Stimulated activated CD4-positive, alpha-beta T cell treated with anti-CD3 and anti-CD28 coated beads, Interleukin-4, amount 100 ng/mL, for 48 hours (primary cell): ENCODE data around the gene P4HA2.
"Not testable (repeated sequence)": the region's sequence is repeated elsewhere in the genome, so short reads cannot be mapped to it uniquely, and the experiment has no call there.

ENCODE experiments used
- DNase-seq, 2 donors: peaks; one replicate each; pipeline ENCODE4 v3.0.0-alpha.2; 2020; ENCODE audit warnings: low read depth in 2 of 2

P4HA2 gene

DNA sequence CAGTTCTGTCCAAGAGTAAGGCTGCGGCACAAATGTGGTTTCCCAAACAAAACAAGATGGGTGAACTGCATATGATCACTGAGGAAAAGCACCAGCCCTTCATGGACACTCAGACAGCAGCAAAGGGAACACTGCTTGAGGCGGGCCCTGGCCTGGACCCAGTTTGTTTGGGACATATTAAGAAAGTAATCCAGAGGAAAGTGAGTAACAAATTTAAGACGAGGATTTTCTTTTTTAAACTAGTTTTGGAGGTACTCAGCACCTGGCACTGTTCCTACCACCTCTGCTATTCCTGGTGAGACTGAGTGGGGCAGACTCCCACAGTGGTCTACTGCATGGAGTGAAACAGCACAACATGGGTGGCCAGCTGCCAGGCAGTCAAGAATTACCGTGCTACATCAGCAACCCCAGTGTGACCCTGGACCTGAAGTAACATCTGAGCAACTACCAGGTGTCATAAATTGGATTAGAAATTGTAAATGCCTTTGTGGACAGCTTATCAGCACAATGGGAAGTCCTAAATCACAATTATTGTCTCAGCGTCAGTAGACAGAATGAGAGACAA, 28.5 kb downstream of the P4HA2 start:
- DNase-seq: no peak

- no peak for DNase-seq
Measured at GRCh38 chr5:132198571-132198970, 29.1 kb downstream of the P4HA2 start.

DNA sequence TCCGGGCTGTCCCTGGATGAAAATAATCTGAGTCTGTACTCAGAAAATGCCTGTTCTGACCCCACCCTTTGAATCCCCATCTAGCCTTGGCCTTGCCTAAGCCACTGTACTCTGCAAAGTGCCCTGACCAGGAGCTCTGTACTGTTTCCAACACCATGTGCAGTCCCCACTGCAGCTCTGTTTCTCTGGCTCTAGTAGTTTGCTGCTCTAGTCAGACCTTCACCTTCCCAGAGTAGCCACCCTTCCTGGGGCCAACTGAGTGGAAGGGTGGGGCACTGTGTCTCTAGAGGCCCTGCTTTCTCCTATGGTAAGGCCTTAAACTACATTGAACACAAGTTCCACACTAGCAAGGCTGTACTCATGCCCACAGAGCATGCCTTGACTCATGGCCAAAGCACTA, 31.9 kb downstream of the P4HA2 start:
- DNase-seq: no peak

DNA sequence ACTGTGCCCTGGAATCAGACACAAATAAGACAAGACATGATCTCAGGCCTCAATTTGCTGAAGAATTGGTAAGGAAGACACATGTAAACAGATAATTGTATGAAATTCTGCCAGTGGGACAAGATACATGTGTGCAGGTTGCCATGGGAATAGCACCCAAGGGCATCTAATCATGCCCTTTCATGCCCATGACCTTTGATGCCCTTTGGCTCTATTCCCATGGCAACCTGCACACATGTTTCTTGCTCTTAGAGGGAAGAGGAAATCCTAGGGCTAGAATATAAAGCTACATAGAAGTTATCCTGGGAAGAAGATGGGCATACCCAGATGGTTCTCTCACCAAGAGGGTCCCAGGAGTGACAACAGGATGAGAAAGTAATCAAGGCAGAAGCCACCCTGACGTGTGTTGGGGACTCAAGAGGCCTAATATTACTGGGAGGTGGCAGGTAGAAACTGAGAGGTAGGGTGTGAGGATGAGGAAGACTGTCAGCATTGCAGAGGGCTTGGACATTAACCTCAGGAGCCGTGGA, 34.4 kb downstream of the P4HA2 start:
- no peak for DNase-seq

- no peak for DNase-seq
Measured at GRCh38 chr5:132190161-132190817, 37.4 kb downstream of the P4HA2 start.

DNA sequence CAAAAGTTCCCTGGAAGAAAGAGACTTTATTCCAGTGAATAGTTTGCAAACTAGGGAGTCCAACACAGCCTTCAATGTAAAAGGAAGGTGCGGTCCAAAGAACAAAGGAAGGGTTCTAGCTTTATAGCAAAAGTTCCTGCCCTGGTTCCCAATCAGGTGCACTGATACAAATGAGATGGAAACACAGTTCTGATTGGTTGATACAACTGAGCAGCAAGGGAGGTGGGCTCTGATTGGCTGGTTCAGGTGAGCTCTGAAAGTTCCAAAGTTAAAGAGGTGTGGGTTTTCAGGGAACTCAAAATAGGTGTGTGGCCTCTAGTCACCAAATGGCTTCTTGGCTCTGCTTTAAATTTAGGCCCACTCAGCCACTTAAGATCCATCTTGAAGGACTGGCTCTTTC, 43.1 kb downstream of the P4HA2 start:
- no peak for DNase-seq

- no peak for DNase-seq
Measured at GRCh38 chr5:132183723-132184122, 43.9 kb downstream of the P4HA2 start.

- DNase-seq: no peak
Measured at GRCh38 chr5:132182359-132183040, 45.2 kb downstream of the P4HA2 start.

DNA sequence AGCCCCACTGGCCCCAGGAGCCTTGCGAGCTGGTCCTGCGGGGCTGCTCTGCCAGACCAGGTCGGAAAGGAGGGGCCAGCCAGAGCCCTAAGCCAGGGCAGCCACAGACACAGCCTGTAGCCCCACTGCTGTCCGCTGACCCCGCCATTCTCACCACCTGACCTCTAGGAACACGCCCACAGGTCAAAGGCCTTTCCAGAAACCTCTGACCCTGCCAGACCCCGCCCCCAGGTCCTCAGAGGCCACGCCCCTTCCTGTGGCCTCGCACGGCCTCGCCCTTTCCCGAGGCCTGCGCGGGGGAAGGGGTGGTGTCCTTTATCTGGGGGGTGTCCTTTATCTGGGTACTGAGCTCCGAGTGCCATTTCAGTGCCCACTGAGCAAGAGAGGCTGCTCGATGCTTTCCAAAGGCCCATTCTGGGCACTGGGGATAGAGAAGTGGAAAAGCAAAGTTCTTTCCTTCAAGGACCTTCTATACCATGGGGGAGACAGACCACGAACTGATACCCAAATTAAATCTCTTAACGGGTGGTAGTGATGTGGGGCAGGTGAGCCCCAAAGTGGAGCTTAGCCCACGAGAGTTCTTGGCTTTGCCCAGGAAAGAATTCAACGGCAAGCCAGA, 46.5 kb downstream of the P4HA2 start:
- DNase-seq: no peak

- no peak for DNase-seq
Measured at GRCh38 chr5:132180134-132180745, 47.4 kb downstream of the P4HA2 start.

- DNase-seq: no peak
Measured at GRCh38 chr5:132179405-132179804, 48.2 kb downstream of the P4HA2 start.

- no peak for DNase-seq
Measured at GRCh38 chr5:132177691-132178149, 49.9 kb downstream of the P4HA2 start.

DNA sequence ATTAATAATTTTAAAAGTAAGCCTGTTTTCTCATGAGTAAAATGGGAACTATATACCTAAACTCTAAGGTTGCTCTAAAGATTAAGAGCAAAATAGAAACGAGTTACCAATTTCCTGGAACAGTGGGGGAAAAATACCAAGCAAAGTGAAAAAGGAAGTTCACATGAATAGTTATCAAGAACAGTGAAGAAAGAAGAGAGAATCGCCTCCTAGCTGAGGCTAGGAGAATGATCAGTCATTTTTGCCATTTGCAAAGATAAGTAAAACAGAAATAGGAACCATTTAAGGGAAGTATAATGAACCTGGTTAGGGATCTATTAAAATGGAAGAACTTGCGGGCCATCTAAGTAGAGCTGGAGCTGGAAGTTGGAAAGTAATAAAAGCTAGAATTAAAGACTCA, 50.7 kb downstream of the P4HA2 start:
- no peak for DNase-seq

GRCh38 chr5:132176521-132176945, 51.1 kb downstream of the P4HA2 start:
- DNase-seq: peak in 1 of 2 donors; percentile 8

DNA sequence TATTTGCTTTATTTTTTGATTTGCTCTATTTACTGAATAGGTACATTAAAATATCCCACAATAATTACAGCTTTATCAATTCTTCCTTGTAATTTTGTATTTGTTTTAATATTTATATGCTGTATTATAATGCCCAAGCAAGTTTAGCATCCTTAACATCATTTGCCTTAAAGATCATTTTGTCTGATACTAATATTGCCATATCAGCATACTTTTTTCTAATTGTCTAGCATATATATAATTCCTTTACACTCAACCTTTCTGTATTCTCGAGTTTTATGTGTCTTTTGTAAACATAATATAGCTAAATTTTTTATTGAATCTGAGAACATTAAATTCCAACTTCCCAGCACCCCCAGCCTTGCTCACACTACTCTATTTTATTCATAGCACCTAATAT, 64.7 kb downstream of the P4HA2 start:
- no peak for DNase-seq

- DNase-seq: not testable (repeated sequence)
Measured at GRCh38 chr5:132161574-132162326, 65.9 kb downstream of the P4HA2 start.

- no peak for DNase-seq
Measured at GRCh38 chr5:132156413-132156812, 71.2 kb downstream of the P4HA2 start.

GRCh38 chr5:132150565-132150964, 77.1 kb downstream of the P4HA2 start:
- DNase-seq: no peak

GRCh38 chr5:132147663-132148062, 80.0 kb downstream of the P4HA2 start:
- no peak for DNase-seq

DNA sequence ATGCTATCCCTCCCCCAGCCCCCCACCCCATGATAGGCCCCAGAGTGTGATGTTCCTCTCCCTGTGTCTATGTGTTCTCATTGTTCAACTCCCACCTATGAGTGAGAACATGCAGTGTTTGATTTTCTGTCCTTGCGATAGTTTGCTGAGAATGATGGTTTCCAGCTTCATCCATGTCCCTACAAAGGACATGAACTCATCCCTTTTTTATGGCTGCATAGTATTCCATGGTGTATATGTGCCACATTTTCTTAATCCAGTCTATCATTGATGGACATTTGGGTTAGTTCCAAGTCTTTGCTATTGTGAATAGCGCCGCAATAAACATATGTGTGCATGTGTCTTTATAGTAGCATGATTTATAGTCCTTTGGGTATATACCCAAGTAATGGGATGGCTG, 82.3 kb downstream of the P4HA2 start:
- DNase-seq: not testable (repeated sequence)

GRCh38 chr5:132143148-132143547, 84.5 kb downstream of the P4HA2 start:
- no peak for DNase-seq
